ENCODE measurements around the gene MAPK10. TPM values are rescaled to one million over a fixed set of nuclear protein-coding genes. Genes with fewer than 3 reads are reported as not detected.

MAPK10 gene
- total and polyA plus RNA-seq, 2 of the 8 experiments (the other 6 are each of a cell fraction or from before 2014, with no cell fraction given): 2.5 to 3.1 TPM

- Histone ChIP-seq H2AFZ (ENCODE audit: low read length) (no peak overlapping the region), H3K9ac (replicated peaks in 1 of 4; ENCODE audit: extremely low read depth in 1 of 4, low read depth in 3 of 4, low read length in 3 of 4) (no peak overlapping the region), H3K9me3 (ENCODE audit: insufficient read depth in 2 of 2, low read depth in 1 of 2, low read length in 1 of 2) (no peaks in the 10 kb centered on the region), H3K79me1 (ENCODE audit: low read depth, low read length) (no peaks in the 10 kb centered on the region), H3K4ac (replicated peaks; ENCODE audit: insufficient read length, low read depth, low read length) (no peak overlapping the region), H2AK5ac (ENCODE audit: low read depth, low read length) (no peak overlapping the region), H3K79me2 (ENCODE audit: control insufficient read depth in 1 of 2, insufficient read depth in 2 of 2, low read length in 2 of 2) (no peaks in the 10 kb centered on the region), H3K23me2 (ENCODE audit: low read depth, low read length) (no peaks in the 10 kb centered on the region), H4K91ac (replicated peaks; ENCODE audit: insufficient read length, low read length) (no peak overlapping the region), H3K4me1 (replicated peaks in 1 of 4; ENCODE audit: control insufficient read depth in 3 of 4, insufficient read depth in 4 of 4, low read length in 3 of 4) (no peaks in the 10 kb centered on the region), H4K8ac (ENCODE audit: extremely low read depth, insufficient read depth, low read length) (no peak overlapping the region), H3K23ac (ENCODE audit: insufficient read length) (no peak overlapping the region), H2BK15ac (ENCODE audit: low read length) (no peak overlapping the region), H2BK5ac (ENCODE audit: low read depth, low read length) (no peak overlapping the region), H3K4me3 (ENCODE audit: extremely low read depth in 1 of 4, insufficient read depth in 2 of 4, low read depth in 3 of 4, low read length in 4 of 4) (no peak overlapping the region), H3K14ac (ENCODE audit: insufficient read length) (no peak overlapping the region), H3K27ac (ENCODE audit: low read depth, low read length) (no peak overlapping the region), H3K27me3 (replicated peaks in 1 of 4; ENCODE audit: control insufficient read depth in 3 of 4, extremely low read depth in 1 of 4, insufficient read depth in 3 of 4, low read length in 3 of 4) (no peaks in the 10 kb centered on the region), H2BK120ac (replicated peaks; ENCODE audit: low read depth, low read length) (no peak overlapping the region), H4K5ac (ENCODE audit: insufficient read length, low read depth, low read length) (no peak overlapping the region), H3K36me3 (ENCODE audit: control insufficient read depth in 2 of 4, insufficient read depth in 4 of 4, low read length in 3 of 4) (no peaks in the 10 kb centered on the region), H4K20me1 (replicated peaks in 1 of 2; ENCODE audit: control insufficient read depth in 1 of 2, insufficient read depth in 2 of 2, low read length in 2 of 2) (no peaks in the 10 kb centered on the region), H3K56ac (replicated peaks; ENCODE audit: insufficient read length, low read depth, low read length) (no peak overlapping the region), H3K18ac (ENCODE audit: extremely low read depth, low read length) (no peak overlapping the region), H3K4me2 (ENCODE audit: insufficient read depth in 1 of 2, low read depth in 2 of 2, low read length in 2 of 2) (no peak overlapping the region), H2BK20ac (ENCODE audit: low read length) (no peak overlapping the region), H2BK12ac (ENCODE audit: low read depth, low read length) (no peak overlapping the region)
- ChIA-PET POLR2A (ENCODE audit: partially characterized antibody) (interaction anchor here (0.6 kb wide), 1 partner anchor 579 kb away, joined by 3 read pairs; no protein-coding TSS in a partner anchor), CTCF (ENCODE audit: partially characterized antibody) (interaction anchor here (1.5 kb wide), 1 partner anchor 12 kb away, joined by 3 read pairs; no protein-coding TSS in a partner anchor)
- no peak for FAIRE-seq
- 93% methylated on average over 6 of the region's 6 CpGs; no CpG with 5 or more reads in 1 of the 2 experiments for WGBS, 2 experiments (ENCODE audit: extremely low coverage in 1 of 2, insufficient coverage in 1 of 2, insufficient read length in 1 of 2, insufficient replicate concordance in 2 of 2, low coverage in 1 of 2, low lambda C conversion rate in 2 of 2, missing lambda C conversion rate in 1 of 2)
- no peak for TF ChIP-seq HDAC2 (IDR thresholded peaks at IDR 0.05; ENCODE audit: borderline replicate concordance in 1 of 2, low read depth in 2 of 2, low read length in 2 of 2)
- no peak for TF ChIP-seq SP2 (IDR thresholded peaks at IDR 0.05; ENCODE audit: low read length)
- TF ChIP-seq CBX8 (IDR thresholded peaks at IDR 0.05; ENCODE audit: borderline replicate concordance, low read depth, low read length): no peak
- no peak for TF ChIP-seq KDM1A (IDR thresholded peaks at IDR 0.05; ENCODE audit: borderline replicate concordance, low read length)
- TF ChIP-seq RFX5 (IDR thresholded peaks at IDR 0.05; ENCODE audit: borderline replicate concordance, low read depth, low read length): no peak
- TF ChIP-seq POU5F1 (IDR thresholded peaks at IDR 0.05; ENCODE audit: low read depth, low read length): no peak
- TF ChIP-seq GABPA (IDR thresholded peaks at IDR 0.05; ENCODE audit: borderline replicate concordance, insufficient read depth, low read length): no peak
- TF ChIP-seq GTF2F1 (IDR thresholded peaks at IDR 0.05; ENCODE audit: borderline replicate concordance, low read depth, low read length): no peak
- no peak for DNase-seq (ENCODE audit: low read depth in 1 of 2, low spot score in 2 of 2)
Measured at GRCh38 chr4:86007042-86007441, 352.8 kb downstream of the MAPK10 start.
